ENCODE results near the gene MYOZ2. TPM values are rescaled to one million over a fixed set of nuclear protein-coding genes. Genes with fewer than 3 reads are reported as not detected.

Gene MYOZ2
- total RNA-seq, 4 donors from 2014 or later = 0.17 to 0.44 TPM; not detected in 2

DNA sequence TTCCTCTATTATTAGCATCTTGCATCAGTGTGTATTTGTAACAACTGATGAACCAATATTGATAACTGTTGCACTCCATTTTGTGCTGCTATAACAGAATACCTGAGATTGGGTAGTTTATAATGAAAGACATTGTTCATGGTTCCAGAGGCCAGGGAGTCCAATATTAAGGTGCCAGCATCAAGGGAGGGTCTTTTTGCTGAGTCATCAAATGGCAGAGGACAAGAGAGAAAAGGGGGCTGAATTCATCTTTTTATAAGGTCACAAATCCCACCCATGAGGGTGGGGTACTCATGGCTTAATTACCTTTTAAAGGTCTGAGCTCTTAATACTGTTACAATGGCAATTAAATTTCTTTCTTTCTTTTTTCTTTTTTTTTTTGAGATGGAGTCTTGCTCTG is 7.2 kb downstream of the MYOZ2 start:
- TF ChIP-seq, protein P1, sequence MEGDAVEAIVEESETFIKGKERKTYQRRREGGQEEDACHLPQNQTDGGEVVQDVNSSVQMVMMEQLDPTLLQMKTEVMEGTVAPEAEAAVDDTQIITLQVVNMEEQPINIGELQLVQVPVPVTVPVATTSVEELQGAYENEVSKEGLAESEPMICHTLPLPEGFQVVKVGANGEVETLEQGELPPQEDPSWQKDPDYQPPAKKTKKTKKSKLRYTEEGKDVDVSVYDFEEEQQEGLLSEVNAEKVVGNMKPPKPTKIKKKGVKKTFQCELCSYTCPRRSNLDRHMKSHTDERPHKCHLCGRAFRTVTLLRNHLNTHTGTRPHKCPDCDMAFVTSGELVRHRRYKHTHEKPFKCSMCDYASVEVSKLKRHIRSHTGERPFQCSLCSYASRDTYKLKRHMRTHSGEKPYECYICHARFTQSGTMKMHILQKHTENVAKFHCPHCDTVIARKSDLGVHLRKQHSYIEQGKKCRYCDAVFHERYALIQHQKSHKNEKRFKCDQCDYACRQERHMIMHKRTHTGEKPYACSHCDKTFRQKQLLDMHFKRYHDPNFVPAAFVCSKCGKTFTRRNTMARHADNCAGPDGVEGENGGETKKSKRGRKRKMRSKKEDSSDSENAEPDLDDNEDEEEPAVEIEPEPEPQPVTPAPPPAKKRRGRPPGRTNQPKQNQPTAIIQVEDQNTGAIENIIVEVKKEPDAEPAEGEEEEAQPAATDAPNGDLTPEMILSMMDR (IDR thresholded peaks at IDR 0.05; ENCODE audit: low read depth) = no peak

DNA sequence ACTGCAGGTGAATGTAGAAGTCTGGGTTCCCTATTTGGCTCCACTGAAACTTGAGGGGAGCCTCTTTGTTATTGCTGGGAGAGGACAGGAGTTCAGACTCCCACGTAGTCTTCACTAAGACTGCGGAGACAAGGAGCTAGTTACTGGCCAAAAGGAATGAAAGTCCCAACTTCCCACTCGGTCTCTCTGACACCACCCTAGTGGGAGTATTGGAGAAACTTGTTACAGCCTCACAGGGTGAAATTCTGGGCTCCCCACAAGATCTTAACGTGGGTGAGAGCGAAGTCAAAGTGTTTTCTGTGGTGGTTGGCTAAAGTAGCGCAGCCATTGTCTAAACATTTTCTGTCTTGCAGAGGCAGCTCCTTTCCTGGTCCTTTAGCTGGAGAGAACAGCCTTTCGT is 13.5 kb downstream of the MYOZ2 start:
- TF ChIP-seq, protein P1 (IDR thresholded peaks at IDR 0.05; ENCODE audit: low read depth) = no peak

- TF ChIP-seq, protein P1 (IDR thresholded peaks at IDR 0.05; ENCODE audit: low read depth) = no peak
Observed at GRCh38 chr4:119151161-119151560, 15.5 kb downstream of the MYOZ2 start.

DNA sequence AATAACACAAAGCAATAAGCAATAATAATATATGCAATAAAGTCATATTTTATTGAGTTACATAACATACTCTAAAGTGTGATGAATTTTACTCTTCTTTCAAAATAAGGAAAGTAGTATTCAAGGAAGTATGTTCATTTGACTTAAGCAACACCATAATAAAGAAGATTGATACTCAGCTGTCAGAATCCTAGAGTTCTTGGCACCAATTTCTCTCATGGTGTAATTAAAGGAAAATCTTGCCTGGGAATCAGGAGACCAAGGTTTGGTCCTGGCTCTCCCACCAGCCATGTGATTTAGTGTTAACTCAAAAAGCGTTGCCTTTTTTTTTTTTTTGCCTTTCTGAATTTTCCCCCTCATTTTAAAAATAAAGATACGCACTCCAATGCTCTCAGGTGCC is 17.1 kb downstream of the MYOZ2 start:
- TF ChIP-seq, protein P1 (IDR thresholded peaks at IDR 0.05; ENCODE audit: low read depth) = no peak

GRCh38 chr4:119162174-119162573 is 26.5 kb downstream of the MYOZ2 start:
- TF ChIP-seq, protein P1 (IDR thresholded peaks at IDR 0.05; ENCODE audit: low read depth) = no peak

DNA sequence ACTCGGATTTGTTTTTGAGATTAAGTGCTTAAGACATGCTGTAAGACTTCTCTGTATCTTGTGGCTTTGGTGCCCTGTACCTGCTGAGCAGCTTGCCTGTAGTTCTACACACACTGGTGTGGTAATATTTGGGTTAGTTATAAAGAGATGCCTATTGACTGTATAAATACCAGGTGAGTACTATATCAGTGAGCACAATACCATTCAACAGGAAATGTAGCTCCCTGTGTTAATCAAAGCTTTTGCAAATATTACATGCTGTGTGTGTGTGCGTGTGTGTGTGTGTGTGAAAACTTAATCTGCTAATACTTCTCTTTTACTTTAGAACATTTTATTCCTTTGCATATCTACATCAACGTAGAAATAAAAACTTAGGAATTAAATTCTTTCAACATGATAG is 30.1 kb downstream of the MYOZ2 start:
- TF ChIP-seq, protein P1 (IDR thresholded peaks at IDR 0.05; ENCODE audit: low read depth) = no peak

DNA sequence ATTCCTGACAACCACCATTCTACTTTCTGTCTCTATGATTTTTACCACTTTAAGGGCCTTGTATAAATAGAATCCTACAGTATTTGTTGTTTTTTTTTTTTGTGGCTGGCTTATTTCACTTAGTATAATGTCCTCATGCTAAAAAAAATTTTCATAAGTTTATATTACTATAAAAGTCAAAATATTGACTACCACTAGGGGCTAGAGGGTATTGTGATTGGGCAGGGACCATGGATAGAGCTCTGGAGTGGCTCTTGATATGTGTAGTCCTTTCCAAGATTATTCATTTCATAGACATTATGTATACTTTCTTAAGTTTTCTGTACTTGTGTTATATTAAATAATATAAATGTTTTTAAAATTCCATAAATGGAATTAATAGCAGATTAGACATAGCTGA is 34.6 kb downstream of the MYOZ2 start:
- TF ChIP-seq, protein P1 (IDR thresholded peaks at IDR 0.05; ENCODE audit: low read depth) = no peak
